ENCODE measurements around the gene ELMO2. TPM values are rescaled to one million over a fixed set of nuclear protein-coding genes. Genes with fewer than 3 reads are reported as not detected.

Gene ELMO2
- total RNA-seq, 1 donor from 2014 or later: 50.2 TPM

DNA sequence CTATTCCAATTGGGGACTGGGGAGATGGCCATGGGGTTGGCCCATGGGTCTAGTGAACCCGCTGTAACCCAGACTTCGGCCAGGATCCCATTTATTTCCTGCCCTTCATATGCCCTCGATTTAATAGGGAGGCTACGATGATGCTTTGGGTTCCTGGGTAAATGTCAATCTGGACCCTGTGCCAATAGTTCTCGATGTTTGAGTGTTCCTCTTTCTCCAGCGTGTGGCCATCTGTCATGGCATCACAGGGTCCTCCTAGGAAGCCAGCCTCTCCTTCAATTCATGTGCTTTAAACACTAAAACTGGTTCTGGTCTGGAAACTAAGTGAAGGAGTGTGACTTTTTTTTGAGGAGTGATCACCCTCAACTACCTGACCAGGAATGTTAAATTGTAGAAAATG lies 28.7 kb upstream of the ELMO2 start:
- no peak for DNase-seq (ENCODE audit: low read depth)
- Histone ChIP-seq H3K27me3 (ENCODE audit: control insufficient read depth, insufficient read depth, low read length) (peaks cover 2% of the 10 kb centered on the region), H3K36me3 (ENCODE audit: control insufficient read depth, insufficient read depth, low read length) (no peaks in the 10 kb centered on the region), H3K4me3 (ENCODE audit: low read depth, low read length) (no peak overlapping the region)
- TF ChIP-seq, protein P1, sequence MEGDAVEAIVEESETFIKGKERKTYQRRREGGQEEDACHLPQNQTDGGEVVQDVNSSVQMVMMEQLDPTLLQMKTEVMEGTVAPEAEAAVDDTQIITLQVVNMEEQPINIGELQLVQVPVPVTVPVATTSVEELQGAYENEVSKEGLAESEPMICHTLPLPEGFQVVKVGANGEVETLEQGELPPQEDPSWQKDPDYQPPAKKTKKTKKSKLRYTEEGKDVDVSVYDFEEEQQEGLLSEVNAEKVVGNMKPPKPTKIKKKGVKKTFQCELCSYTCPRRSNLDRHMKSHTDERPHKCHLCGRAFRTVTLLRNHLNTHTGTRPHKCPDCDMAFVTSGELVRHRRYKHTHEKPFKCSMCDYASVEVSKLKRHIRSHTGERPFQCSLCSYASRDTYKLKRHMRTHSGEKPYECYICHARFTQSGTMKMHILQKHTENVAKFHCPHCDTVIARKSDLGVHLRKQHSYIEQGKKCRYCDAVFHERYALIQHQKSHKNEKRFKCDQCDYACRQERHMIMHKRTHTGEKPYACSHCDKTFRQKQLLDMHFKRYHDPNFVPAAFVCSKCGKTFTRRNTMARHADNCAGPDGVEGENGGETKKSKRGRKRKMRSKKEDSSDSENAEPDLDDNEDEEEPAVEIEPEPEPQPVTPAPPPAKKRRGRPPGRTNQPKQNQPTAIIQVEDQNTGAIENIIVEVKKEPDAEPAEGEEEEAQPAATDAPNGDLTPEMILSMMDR (IDR thresholded peaks at IDR 0.05; ENCODE audit: insufficient read depth, low read length, poor library complexity, severe bottlenecking): no peak

DNA sequence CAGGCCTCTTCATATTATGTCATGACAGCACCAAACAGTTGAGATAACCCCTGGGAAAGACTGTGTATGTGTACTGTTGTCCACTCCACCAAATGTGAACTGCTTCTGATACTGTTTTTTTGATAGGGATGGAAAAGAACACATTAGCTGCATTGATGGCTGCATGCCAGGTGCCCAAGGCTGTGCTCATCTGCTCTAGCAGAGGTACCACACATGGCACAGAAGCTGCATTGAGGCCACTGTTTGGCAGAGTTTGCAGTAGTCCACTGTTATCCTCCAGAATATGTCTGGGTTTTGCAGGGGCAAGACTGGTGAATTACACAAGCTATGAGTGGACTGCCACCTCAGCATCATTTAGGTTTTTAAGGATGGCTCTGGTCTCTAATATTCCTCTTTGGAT lies 28.2 kb upstream of the ELMO2 start:
- DNase-seq (ENCODE audit: low read depth): no peak
- Histone ChIP-seq H3K36me3 (ENCODE audit: control insufficient read depth, insufficient read depth, low read length) (no peaks in the 10 kb centered on the region), H3K27me3 (ENCODE audit: control insufficient read depth, insufficient read depth, low read length) (peaks cover 2% of the 10 kb centered on the region), H3K4me3 (ENCODE audit: low read depth, low read length) (no peak overlapping the region)
- TF ChIP-seq, protein P1 (IDR thresholded peaks at IDR 0.05; ENCODE audit: insufficient read depth, low read length, poor library complexity, severe bottlenecking): no peak

DNA sequence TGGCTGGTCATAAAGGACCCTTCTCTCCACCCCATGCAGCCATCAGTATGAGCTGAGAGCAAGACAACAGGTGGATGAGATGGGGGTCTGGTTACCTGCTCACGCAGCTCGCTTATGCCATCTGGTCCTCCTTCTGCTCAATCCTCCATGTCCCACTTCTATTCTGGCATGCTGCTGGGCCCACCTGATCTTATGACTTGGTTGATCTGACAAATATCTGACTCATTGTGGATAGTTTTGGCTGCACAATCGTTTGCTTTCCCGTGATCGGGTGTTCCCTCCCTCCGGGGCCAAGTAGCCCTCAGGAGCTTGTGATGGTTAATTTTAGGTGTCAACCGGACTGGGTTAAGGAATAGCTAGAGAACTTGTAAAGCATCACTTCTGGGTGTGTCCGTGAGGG lies 26.6 kb upstream of the ELMO2 start:
- Histone ChIP-seq H3K4me3 (ENCODE audit: low read depth, low read length) (no peak overlapping the region), H3K36me3 (ENCODE audit: control insufficient read depth, insufficient read depth, low read length) (no peaks in the 10 kb centered on the region), H3K27me3 (ENCODE audit: control insufficient read depth, insufficient read depth, low read length) (peaks cover 2% of the 10 kb centered on the region)
- no peak for DNase-seq (ENCODE audit: low read depth)
- TF ChIP-seq, protein P1 (IDR thresholded peaks at IDR 0.05; ENCODE audit: insufficient read depth, low read length, poor library complexity, severe bottlenecking): no peak

DNA sequence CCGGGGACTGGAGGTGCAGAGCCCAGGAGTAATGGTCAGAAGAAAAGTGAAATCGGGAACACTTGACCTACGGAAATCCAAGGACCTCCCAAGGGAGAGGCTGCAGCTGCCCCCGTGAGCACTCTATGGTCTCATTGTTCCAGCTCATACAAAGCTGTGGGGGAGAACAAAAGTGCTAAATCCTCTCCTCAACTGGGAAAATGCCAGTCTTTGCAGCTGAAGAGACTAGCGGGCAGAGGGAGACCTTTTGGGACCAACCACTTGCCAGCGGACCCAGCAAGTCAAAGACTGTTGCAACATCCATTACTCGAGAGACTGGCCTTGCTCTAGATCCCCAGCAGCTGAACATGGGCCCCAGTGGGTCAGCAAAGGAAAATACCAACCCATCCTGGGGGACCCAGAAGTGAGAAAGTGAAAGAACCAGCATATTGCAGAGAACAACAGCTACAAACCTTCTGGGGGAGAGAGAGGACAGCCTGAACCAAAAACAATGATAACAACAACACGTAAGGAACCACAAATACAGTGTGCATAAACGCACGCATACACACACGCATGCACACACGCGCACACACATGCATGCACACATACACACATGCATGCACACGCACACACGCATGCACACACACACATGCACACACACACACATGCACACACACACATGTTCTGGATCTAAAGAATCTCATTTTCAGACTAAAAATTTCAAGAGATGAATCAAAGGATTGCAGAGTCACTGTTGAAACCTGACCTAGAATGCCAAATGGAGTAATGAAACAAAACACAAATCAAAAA lies 24.7 kb upstream of the ELMO2 start:
- Histone ChIP-seq H3K4me3 (ENCODE audit: low read depth, low read length) (no peak overlapping the region), H3K27me3 (ENCODE audit: control insufficient read depth, insufficient read depth, low read length) (peaks cover 2% of the 10 kb centered on the region), H3K36me3 (ENCODE audit: control insufficient read depth, insufficient read depth, low read length) (no peaks in the 10 kb centered on the region)
- DNase-seq (ENCODE audit: low read depth): no peak
- TF ChIP-seq, protein P1 (IDR thresholded peaks at IDR 0.05; ENCODE audit: insufficient read depth, low read length, poor library complexity, severe bottlenecking): no peak

DNA sequence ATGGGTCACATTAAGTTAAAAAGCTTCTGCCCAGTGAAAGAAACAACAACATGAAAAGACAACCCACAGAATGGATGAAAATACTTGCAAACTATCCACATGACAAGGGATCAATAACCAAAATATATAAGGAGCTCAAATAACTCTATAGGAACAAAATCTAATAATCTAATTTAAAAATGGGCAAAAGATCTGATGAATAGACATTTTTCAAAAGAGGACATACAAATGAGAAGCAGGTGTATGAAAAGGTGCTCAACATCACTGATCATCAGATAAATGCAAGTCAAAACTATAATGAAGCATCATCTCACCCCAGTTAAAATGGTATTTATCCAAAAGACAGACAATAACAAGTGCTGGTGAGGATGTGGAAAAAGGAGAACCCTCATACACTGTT lies 21.0 kb upstream of the ELMO2 start:
- Histone ChIP-seq H3K27me3 (ENCODE audit: control insufficient read depth, insufficient read depth, low read length) (peaks cover 2% of the 10 kb centered on the region), H3K36me3 (ENCODE audit: control insufficient read depth, insufficient read depth, low read length) (no peaks in the 10 kb centered on the region), H3K4me3 (ENCODE audit: low read depth, low read length) (no peak overlapping the region)
- no peak for DNase-seq (ENCODE audit: low read depth)
- TF ChIP-seq, protein P1 (IDR thresholded peaks at IDR 0.05; ENCODE audit: insufficient read depth, low read length, poor library complexity, severe bottlenecking): no peak

Measured in kidney epithelial cell (primary cell).